ENCODE measurements around the gene DEPDC5. TPM values are rescaled to one million over a fixed set of nuclear protein-coding genes. Genes with fewer than 3 reads are reported as not detected.

The DEPDC5 gene
- total and polyA plus RNA-seq, 2 of the 8 experiments (the other 6 are each of a cell fraction or from before 2014, with no cell fraction given): 18.3 to 26.5 TPM

DNA sequence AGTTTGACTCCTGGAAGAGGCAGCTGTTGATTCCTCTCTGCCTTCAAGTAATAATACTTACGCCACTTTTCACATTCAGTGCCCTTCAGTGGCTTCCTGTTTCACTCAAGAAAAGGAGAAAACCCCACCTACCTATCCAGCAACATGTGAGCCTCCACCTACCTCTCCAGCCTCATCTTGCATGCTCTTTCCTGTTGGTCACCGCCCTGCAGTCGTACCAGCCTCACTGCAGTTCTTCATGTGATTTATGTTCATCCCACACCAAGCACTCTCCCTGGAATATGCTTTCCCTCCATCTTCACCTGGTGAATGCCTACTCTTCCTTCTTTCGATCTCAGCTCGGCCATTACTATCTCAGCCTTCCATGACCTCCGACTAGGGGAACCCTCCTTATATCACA is 168.7 kb downstream of the DEPDC5 start:
- Histone ChIP-seq H3K9me3 (ENCODE audit: insufficient read depth in 2 of 2, low read depth in 1 of 2, low read length in 1 of 2) (no peaks in the 10 kb centered on the region), H3K18ac (ENCODE audit: extremely low read depth, low read length) (no peak overlapping the region), H2AFZ (ENCODE audit: low read length) (no peak overlapping the region), H2BK20ac (ENCODE audit: low read length) (no peak overlapping the region), H2BK15ac (ENCODE audit: low read length) (no peak overlapping the region), H3K14ac (ENCODE audit: insufficient read length) (no peak overlapping the region), H3K27ac (ENCODE audit: low read depth, low read length) (no peak overlapping the region), H3K23ac (ENCODE audit: insufficient read length) (no peak overlapping the region), H3K79me1 (ENCODE audit: low read depth, low read length) (no peaks in the 10 kb centered on the region), H3K56ac (replicated peaks; ENCODE audit: insufficient read length, low read depth, low read length) (no peak overlapping the region), H3K4ac (replicated peaks; ENCODE audit: insufficient read length, low read depth, low read length) (no peak overlapping the region), H3K27me3 (replicated peaks in 1 of 4; ENCODE audit: control insufficient read depth in 3 of 4, extremely low read depth in 1 of 4, insufficient read depth in 3 of 4, low read length in 3 of 4) (no peaks in the 10 kb centered on the region), H3K36me3 (ENCODE audit: control insufficient read depth in 2 of 4, insufficient read depth in 4 of 4, low read length in 3 of 4) (no peaks in the 10 kb centered on the region), H3K79me2 (ENCODE audit: control insufficient read depth in 1 of 2, insufficient read depth in 2 of 2, low read length in 2 of 2) (no peaks in the 10 kb centered on the region), H4K91ac (replicated peaks; ENCODE audit: insufficient read length, low read length) (no peak overlapping the region), H4K5ac (ENCODE audit: insufficient read length, low read depth, low read length) (no peak overlapping the region), H3K23me2 (ENCODE audit: low read depth, low read length) (peaks cover 5% of the 10 kb centered on the region; the same call in 1 of the 2 replicates), H2BK5ac (ENCODE audit: low read depth, low read length) (no peak overlapping the region), H3K4me2 (ENCODE audit: insufficient read depth in 1 of 2, low read depth in 2 of 2, low read length in 2 of 2) (no peak overlapping the region), H4K8ac (ENCODE audit: extremely low read depth, insufficient read depth, low read length) (no peak overlapping the region), H2BK12ac (ENCODE audit: low read depth, low read length) (no peak overlapping the region), H2AK5ac (ENCODE audit: low read depth, low read length) (no peak overlapping the region), H2BK120ac (replicated peaks; ENCODE audit: low read depth, low read length) (no peak overlapping the region), H4K20me1 (replicated peaks in 1 of 2; ENCODE audit: control insufficient read depth in 1 of 2, insufficient read depth in 2 of 2, low read length in 2 of 2) (no peaks in the 10 kb centered on the region), H3K4me1 (replicated peaks in 1 of 4; ENCODE audit: control insufficient read depth in 3 of 4, insufficient read depth in 4 of 4, low read length in 3 of 4) (peaks cover 0 to 2% (median 0%) of the 10 kb centered on the region in 4 experiments; a peak in 1 of 7 replicates), H3K4me3 (ENCODE audit: extremely low read depth in 1 of 4, insufficient read depth in 2 of 4, low read depth in 3 of 4, low read length in 4 of 4) (no peak overlapping the region), H3K9ac (replicated peaks in 1 of 4; ENCODE audit: extremely low read depth in 1 of 4, low read depth in 3 of 4, low read length in 3 of 4) (no peak overlapping the region)
- DNase-seq (ENCODE audit: low read depth in 1 of 2, low spot score in 2 of 2): no peak
- POLR2A ChIA-PET (ENCODE audit: partially characterized antibody): interaction anchor here (1.4 kb wide), 1 partner anchor 24 kb away, joined by 7 read pairs; no protein-coding TSS in a partner anchor
- FAIRE-seq: no peak
- CTCF ChIA-PET (ENCODE audit: partially characterized antibody): interaction anchor here (0.5 to 1.3 kb wide), 3 partner anchors 8 to 50 kb away, joined by 3 to 4 read pairs (median 3); no protein-coding TSS in a partner anchor
- 87% methylated on average over 6 of the region's 6 CpGs; no CpG with 5 or more reads in 1 of the 2 experiments for WGBS, 2 experiments (ENCODE audit: extremely low coverage in 1 of 2, insufficient coverage in 1 of 2, insufficient read length in 1 of 2, insufficient replicate concordance in 2 of 2, low coverage in 1 of 2, low lambda C conversion rate in 2 of 2, missing lambda C conversion rate in 1 of 2)
- TF ChIP-seq GTF2F1 (IDR thresholded peaks at IDR 0.05; ENCODE audit: borderline replicate concordance, low read depth, low read length) (no peak), CTBP2 (IDR thresholded peaks at IDR 0.05; ENCODE audit: borderline replicate concordance, insufficient read depth, insufficient read length, low read length) (no peak)
